Measurements from ENCODE around the gene SPATA9. TPM values are rescaled to one million over a fixed set of nuclear protein-coding genes. Genes with fewer than 3 reads are reported as not detected.
"Not testable (repeated sequence)": the region's sequence is repeated elsewhere in the genome, so short reads cannot be mapped to it uniquely, and the experiment has no call there.

SPATA9 gene
- total RNA-seq, 1 experiment from 2014 or later: not detected

DNA sequence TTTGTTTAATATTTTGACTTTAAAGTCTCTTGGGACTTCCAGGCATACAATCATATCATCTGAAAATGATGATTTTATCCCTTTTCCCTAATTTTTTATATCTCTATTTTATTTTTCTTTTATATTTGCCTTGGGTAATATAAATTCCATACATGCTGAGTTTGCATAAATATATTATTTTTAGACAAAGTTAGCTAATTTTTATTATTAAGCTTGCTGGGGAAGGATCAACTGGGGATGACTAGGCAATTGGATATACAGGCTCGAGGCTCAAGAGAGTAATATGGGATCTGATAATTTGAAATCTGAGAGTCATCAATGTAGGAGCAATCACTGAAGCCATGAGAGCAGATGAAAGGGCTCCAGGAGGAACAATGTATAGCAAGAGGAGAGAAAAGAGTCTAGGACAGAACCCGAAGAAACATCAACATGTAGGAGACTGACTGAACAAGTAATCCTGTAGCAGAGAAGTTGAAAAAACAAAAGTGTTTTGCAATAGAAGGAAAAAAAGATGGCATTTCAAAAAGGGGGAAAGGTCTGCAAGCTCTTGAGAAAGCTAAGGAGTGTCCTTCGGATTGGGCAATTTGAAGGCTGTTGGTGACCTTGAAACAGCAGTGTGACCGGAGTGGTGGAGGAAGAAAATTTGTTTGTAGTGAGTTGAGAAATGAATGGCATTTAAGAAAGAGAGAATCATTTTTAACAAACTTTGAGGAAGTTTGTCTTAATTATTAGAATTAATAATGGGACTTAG, 31.3 kb upstream of the SPATA9 start:
- Histone ChIP-seq H3K36me3 (ENCODE audit: control insufficient read depth in 1 of 2, insufficient read depth in 2 of 2, low read length in 2 of 2) (no peaks in the 10 kb centered on the region), H3K4me3 (replicated peaks in 1 of 2; ENCODE audit: low read depth in 1 of 2, low read length in 2 of 2) (peak overlapping the region in 1 of 2 experiments; percentile 9; a peak in 1 of 4 replicates), H3K4me2 (ENCODE audit: low read length) (peak overlapping the region; percentile 48; the same call in 1 of the 2 replicates), H3K27me3 (ENCODE audit: insufficient read depth, low read length) (no peaks in the 10 kb centered on the region), H2AFZ (ENCODE audit: low read depth, low read length, poor library complexity, severe bottlenecking) (no peak overlapping the region), H3K4me1 (ENCODE audit: control insufficient read depth in 1 of 2, insufficient read depth in 2 of 2, low read length in 2 of 2) (peaks cover 56 to 84% of the 10 kb centered on the region in 2 experiments), H3K9me3 (ENCODE audit: control insufficient read depth in 1 of 2, insufficient read depth in 1 of 2, low read depth in 1 of 2, low read length in 2 of 2) (no peaks in the 10 kb centered on the region), H3K9me2 (ENCODE audit: insufficient read depth) (no peaks in the 10 kb centered on the region), H3K9ac (ENCODE audit: low read length) (no peak overlapping the region), H3K79me2 (ENCODE audit: insufficient read depth, low read length) (no peaks in the 10 kb centered on the region), H4K20me1 (ENCODE audit: insufficient read depth) (no peaks in the 10 kb centered on the region), H3K27ac (ENCODE audit: low read depth, low read length) (no peak overlapping the region)
- TF ChIP-seq ZNF274 (IDR thresholded peaks at IDR 0.05; ENCODE audit: low read depth, low read length) (no peak), FOSL1 (IDR thresholded peaks at IDR 0.05; ENCODE audit: low read depth) (no peak), ELF1 (IDR thresholded peaks at IDR 0.05; ENCODE audit: borderline replicate concordance, low read depth) (no peak), SP1 (IDR thresholded peaks at IDR 0.05; ENCODE audit: low read depth) (no peak), YY1 (IDR thresholded peaks at IDR 0.05; ENCODE audit: extremely low read depth, insufficient replicate concordance, low read depth, low read length) (no peak), JUND (IDR thresholded peaks at IDR 0.05) (no peak), TCF7L2 (IDR thresholded peaks at IDR 0.05; ENCODE audit: borderline replicate concordance, extremely low read depth, insufficient read depth, insufficient read length) (no peak), EZH2phosphoT487 (IDR thresholded peaks at IDR 0.05; ENCODE audit: borderline replicate concordance) (no peak), SRF (IDR thresholded peaks at IDR 0.05; ENCODE audit: low read depth) (no peak)
- TF ChIP-seq, protein P1, sequence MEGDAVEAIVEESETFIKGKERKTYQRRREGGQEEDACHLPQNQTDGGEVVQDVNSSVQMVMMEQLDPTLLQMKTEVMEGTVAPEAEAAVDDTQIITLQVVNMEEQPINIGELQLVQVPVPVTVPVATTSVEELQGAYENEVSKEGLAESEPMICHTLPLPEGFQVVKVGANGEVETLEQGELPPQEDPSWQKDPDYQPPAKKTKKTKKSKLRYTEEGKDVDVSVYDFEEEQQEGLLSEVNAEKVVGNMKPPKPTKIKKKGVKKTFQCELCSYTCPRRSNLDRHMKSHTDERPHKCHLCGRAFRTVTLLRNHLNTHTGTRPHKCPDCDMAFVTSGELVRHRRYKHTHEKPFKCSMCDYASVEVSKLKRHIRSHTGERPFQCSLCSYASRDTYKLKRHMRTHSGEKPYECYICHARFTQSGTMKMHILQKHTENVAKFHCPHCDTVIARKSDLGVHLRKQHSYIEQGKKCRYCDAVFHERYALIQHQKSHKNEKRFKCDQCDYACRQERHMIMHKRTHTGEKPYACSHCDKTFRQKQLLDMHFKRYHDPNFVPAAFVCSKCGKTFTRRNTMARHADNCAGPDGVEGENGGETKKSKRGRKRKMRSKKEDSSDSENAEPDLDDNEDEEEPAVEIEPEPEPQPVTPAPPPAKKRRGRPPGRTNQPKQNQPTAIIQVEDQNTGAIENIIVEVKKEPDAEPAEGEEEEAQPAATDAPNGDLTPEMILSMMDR (IDR thresholded peaks at IDR 0.05 in 2 of 3, conservative IDR thresholded peaks at IDR 0.05 in 1 of 3; ENCODE audit: borderline replicate concordance in 1 of 3, insufficient read depth in 1 of 3, low read depth in 2 of 3, low read length in 2 of 3): no peak
- TF ChIP-seq, protein P2, sequence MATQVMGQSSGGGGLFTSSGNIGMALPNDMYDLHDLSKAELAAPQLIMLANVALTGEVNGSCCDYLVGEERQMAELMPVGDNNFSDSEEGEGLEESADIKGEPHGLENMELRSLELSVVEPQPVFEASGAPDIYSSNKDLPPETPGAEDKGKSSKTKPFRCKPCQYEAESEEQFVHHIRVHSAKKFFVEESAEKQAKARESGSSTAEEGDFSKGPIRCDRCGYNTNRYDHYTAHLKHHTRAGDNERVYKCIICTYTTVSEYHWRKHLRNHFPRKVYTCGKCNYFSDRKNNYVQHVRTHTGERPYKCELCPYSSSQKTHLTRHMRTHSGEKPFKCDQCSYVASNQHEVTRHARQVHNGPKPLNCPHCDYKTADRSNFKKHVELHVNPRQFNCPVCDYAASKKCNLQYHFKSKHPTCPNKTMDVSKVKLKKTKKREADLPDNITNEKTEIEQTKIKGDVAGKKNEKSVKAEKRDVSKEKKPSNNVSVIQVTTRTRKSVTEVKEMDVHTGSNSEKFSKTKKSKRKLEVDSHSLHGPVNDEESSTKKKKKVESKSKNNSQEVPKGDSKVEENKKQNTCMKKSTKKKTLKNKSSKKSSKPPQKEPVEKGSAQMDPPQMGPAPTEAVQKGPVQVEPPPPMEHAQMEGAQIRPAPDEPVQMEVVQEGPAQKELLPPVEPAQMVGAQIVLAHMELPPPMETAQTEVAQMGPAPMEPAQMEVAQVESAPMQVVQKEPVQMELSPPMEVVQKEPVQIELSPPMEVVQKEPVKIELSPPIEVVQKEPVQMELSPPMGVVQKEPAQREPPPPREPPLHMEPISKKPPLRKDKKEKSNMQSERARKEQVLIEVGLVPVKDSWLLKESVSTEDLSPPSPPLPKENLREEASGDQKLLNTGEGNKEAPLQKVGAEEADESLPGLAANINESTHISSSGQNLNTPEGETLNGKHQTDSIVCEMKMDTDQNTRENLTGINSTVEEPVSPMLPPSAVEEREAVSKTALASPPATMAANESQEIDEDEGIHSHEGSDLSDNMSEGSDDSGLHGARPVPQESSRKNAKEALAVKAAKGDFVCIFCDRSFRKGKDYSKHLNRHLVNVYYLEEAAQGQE (IDR thresholded peaks at IDR 0.05; ENCODE audit: low read depth): no peak
- TF ChIP-seq, protein P3, sequence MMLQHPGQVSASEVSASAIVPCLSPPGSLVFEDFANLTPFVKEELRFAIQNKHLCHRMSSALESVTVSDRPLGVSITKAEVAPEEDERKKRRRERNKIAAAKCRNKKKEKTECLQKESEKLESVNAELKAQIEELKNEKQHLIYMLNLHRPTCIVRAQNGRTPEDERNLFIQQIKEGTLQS (IDR thresholded peaks at IDR 0.05): no peak
- BruUV-seq (replicated peaks): no TSS peak
- ATAC-seq: no peak
- ChIA-PET RAD21 (ENCODE audit: low non-redundant PET in 1 of 2, low total read pairs in 2 of 2, uncharacterized antibody in 2 of 2, unreplicated experiment in 2 of 2) (no interaction called here), POLR2A (no interaction called here), CTCF (no interaction called here)
- intact Hi-C loops (cut with micrococcal nuclease): loop anchor here (2.0 kb wide), 1 partner anchor 17 kb away; the partner anchor contains the start of gene RHOBTB3
- no peak for DNase-seq (ENCODE audit: low read depth, low spot score)

DNA sequence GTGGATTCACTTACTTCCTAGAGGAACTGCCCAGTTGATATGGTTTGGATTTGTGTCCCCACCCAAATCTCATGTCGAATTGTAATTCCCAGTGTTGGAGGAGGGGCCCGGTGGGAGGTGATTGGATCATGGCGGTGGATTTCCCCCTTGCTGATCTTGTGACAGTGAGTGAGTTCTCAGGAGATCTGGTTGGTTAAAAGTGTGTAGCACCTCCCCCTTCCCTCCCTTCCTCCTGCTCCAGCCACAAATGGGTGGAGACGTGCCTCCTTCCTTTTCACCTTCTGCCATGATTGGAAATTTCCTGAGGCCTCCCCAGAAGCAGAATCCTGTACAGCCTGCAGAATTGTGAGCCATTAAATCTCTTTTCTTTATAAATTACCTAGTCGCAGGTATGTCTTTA, 30.5 kb upstream of the SPATA9 start:
- Histone ChIP-seq H3K27ac (ENCODE audit: low read depth, low read length) (peak overlapping the region; percentile 90; the same call in 1 of the 2 replicates), H3K4me2 (ENCODE audit: low read length) (peak overlapping the region; percentile 88), H3K4me1 (ENCODE audit: control insufficient read depth in 1 of 2, insufficient read depth in 2 of 2, low read length in 2 of 2) (peaks cover 63 to 87% of the 10 kb centered on the region in 2 experiments)
- H3K27me3 ChIP-seq (ENCODE audit: insufficient read depth, low read length); H3K4me3 ChIP-seq (replicated peaks in 1 of 2; ENCODE audit: low read depth in 1 of 2, low read length in 2 of 2); RAD21 ChIA-PET (ENCODE audit: low non-redundant PET in 1 of 2, low total read pairs in 2 of 2, uncharacterized antibody in 2 of 2, unreplicated experiment in 2 of 2); H2AFZ ChIP-seq (ENCODE audit: low read depth, low read length, poor library complexity, severe bottlenecking); ATAC-seq; H3K9me2 ChIP-seq (ENCODE audit: insufficient read depth); H3K9ac ChIP-seq (ENCODE audit: low read length); H3K79me2 ChIP-seq (ENCODE audit: insufficient read depth, low read length); CTCF ChIA-PET; H3K36me3 ChIP-seq (ENCODE audit: control insufficient read depth in 1 of 2, insufficient read depth in 2 of 2, low read length in 2 of 2); H3K9me3 ChIP-seq (ENCODE audit: control insufficient read depth in 1 of 2, insufficient read depth in 1 of 2, low read depth in 1 of 2, low read length in 2 of 2); intact Hi-C loops (cut with micrococcal nuclease); POLR2A ChIA-PET; DNase-seq (ENCODE audit: low read depth, low spot score); BruUV-seq (replicated peaks); H4K20me1 ChIP-seq (ENCODE audit: insufficient read depth): not testable (repeated sequence)

Data from HCT116 (cell line).